Stimulated activated CD4-positive, alpha-beta T cell treated with anti-CD3 and anti-CD28 coated beads, Interleukin-2, amount 100 ng/mL, for 4 hours (primary cell): Measurements from ENCODE around the gene CABCOCO1.
"Not testable (repeated sequence)": the region's sequence is repeated elsewhere in the genome, so short reads cannot be mapped to it uniquely, and the experiment has no call there.

Source experiments
- DNase-seq: peaks from one replicate; pipeline ENCODE4 v3.0.0-alpha.2; 2020; ENCODE audit warnings: low read depth

Gene CABCOCO1

GRCh38 chr10:61642676-61643075 is 20.1 kb upstream of the CABCOCO1 start:
- DNase-seq, result no peak

- DNase-seq, result no peak
These were observed 19.4 kb upstream of the CABCOCO1 start for GRCh38 chr10:61643316-61643751.

- no peak for DNase-seq
These were observed 9.0 kb upstream of the CABCOCO1 start for GRCh38 chr10:61653699-61654098.

GRCh38 chr10:61655335-61655851 is 7.3 kb upstream of the CABCOCO1 start:
- DNase-seq, result no peak

GRCh38 chr10:61663466-61663865 is 737 bp downstream of the CABCOCO1 start:
- no peak for DNase-seq

GRCh38 chr10:61664985-61665384 is 2.3 kb downstream of the CABCOCO1 start:
- no peak for DNase-seq

GRCh38 chr10:61669161-61669725 is 6.5 kb downstream of the CABCOCO1 start:
- DNase-seq, result no peak

GRCh38 chr10:61669849-61670248 is 7.1 kb downstream of the CABCOCO1 start:
- no peak for DNase-seq

GRCh38 chr10:61673360-61673759 is 10.6 kb downstream of the CABCOCO1 start:
- no peak for DNase-seq

- no peak for DNase-seq
These were observed 19.6 kb downstream of the CABCOCO1 start for GRCh38 chr10:61682323-61682722.

GRCh38 chr10:61683319-61683718 is 20.6 kb downstream of the CABCOCO1 start:
- no peak for DNase-seq

- DNase-seq, result no peak
These were observed 22.3 kb downstream of the CABCOCO1 start for GRCh38 chr10:61684894-61685507.

- DNase-seq, result no peak
These were observed 26.0 kb downstream of the CABCOCO1 start for GRCh38 chr10:61688551-61689308.

- not testable (repeated sequence) for DNase-seq
These were observed 28.9 kb downstream of the CABCOCO1 start for GRCh38 chr10:61691667-61692066.

- no peak for DNase-seq
These were observed 29.8 kb downstream of the CABCOCO1 start for GRCh38 chr10:61692447-61693010.

GRCh38 chr10:61698968-61699655 is 36.4 kb downstream of the CABCOCO1 start:
- DNase-seq, result no peak

GRCh38 chr10:61701055-61701705 is 38.5 kb downstream of the CABCOCO1 start:
- DNase-seq, result no peak

GRCh38 chr10:61701706-61702105 is 39.0 kb downstream of the CABCOCO1 start:
- no peak for DNase-seq

- no peak for DNase-seq
These were observed 39.9 kb downstream of the CABCOCO1 start for GRCh38 chr10:61702584-61702983.

GRCh38 chr10:61705022-61705613 is 42.4 kb downstream of the CABCOCO1 start:
- no peak for DNase-seq

GRCh38 chr10:61708846-61709245 is 46.1 kb downstream of the CABCOCO1 start:
- DNase-seq, result no peak
